Breast epithelium (tissue), 4 donors: ENCODE results near the gene SPTBN5. TPM values are rescaled to one million over a fixed set of nuclear protein-coding genes. Genes with fewer than 3 reads are reported as not detected.

ENCODE experiments used
- DNase-seq, 2 donors: peaks; one replicate each; pipeline ENCODE4 v3.0.0-alpha.2; 2019; ENCODE audit warnings: low spot score in 2 of 2
- H3K27ac ChIP-seq, 2 donors: fragments of 200-600 bp; sonication (generic) in 1 of 2; one replicate each; pipeline ENCODE4 v1.5.1; 2016 to 2019; ENCODE audit warnings: mild to moderate bottlenecking in 1 of 2
- H3K27me3 ChIP-seq, 2 donors: fragments of 200-600 bp; sonication (generic) in 1 of 2; one replicate each; pipeline versions ENCODE4 v1.5.1 to v1.6.0; 2017 to 2019; ENCODE audit warnings: control low read depth in 1 of 2, mild to moderate bottlenecking in 1 of 2
- H3K36me3 ChIP-seq: fragments of 200-600 bp; one replicate; pipeline ENCODE4 v1.5.1; 2019
- H3K4me1 ChIP-seq, 2 donors: fragments of 200-600 bp; sonication (generic); one replicate each; pipeline ENCODE4 v1.5.1; 2016 to 2019; ENCODE audit warnings: control low read depth in 1 of 2
- H3K4me3 ChIP-seq, 3 donors: fragments of 200-600 bp; sonication (generic); 1 replicate in 2 of 3; 2 replicates in 1 of 3; pipeline ENCODE4 v1.5.1; 2016 to 2019; ENCODE audit warnings: mild to moderate bottlenecking in 3 of 3, moderate library complexity in 2 of 3
- H3K9me3 ChIP-seq, 2 donors: fragments of 200-600 bp; sonication (generic) in 1 of 2; one replicate each; pipeline ENCODE4 v1.5.1; 2016 to 2019; ENCODE audit warnings: control low read depth in 1 of 2
- CTCF ChIP-seq, 3 donors: fragments of 450-650 bp; IDR thresholded peaks; one replicate each; pipeline ENCODE4 v1.5.1; 2016 to 2017; ENCODE audit warnings: antibody characterized with exemption in 3 of 3, mild to moderate bottlenecking in 3 of 3, moderate library complexity in 3 of 3
- POLR2A ChIP-seq: fragments of 450-650 bp; IDR thresholded peaks from one replicate; pipeline ENCODE4 v1.6.1; 2016; ENCODE audit warnings: antibody characterized with exemption, mild to moderate bottlenecking, moderate library complexity
- POLR2AphosphoS5 ChIP-seq, 3 donors: sonication (generic); formaldehyde crosslinking; IDR thresholded peaks; one replicate each; pipeline ENCODE4 v1.6.1; 2017; ENCODE audit warnings: antibody characterized with exemption in 3 of 3
- intact Hi-C: fragments of 100-400 bp; cut with DNase I; formaldehyde crosslinking; loops from one replicate; pipeline ENCODE4 v1.15.1; 2023; ENCODE audit warnings: low total_unique reads
- total RNA-seq, 3 donors: library from RNA; depleted of rRNA; stranded (reverse); fragments of >200 nt; gene quantifications; one replicate each; pipeline ENCODE4 v1.1.0, GENCODE V29; 2016

SPTBN5 gene
- total RNA-seq, 3 donors from 2014 or later: 0.16 to 2.3 (median 2.0) TPM

DNA sequence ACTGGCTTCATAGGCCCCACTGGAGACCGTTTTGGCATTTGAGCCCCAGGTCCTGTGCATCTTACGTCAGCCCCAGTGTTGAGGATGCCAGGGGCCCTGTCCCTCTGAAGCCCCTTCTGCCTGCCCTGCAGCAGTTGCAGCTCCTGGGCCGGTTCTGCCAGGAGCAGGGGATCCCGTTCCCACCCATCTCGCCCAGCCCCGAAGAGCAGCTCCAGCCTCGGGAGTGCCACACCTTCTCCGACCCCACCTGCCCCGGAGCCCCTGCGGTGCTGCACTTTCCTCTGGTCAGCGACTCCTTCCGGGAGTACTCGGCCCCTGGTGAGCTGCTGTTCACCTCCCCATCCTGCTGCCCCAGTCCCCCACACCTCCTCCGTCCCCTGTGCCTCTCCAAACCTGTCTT, 46.6 kb downstream of the SPTBN5 start:
- Histone ChIP-seq H3K27me3 (no peaks in the 10 kb centered on the region), H3K4me3 (no peak overlapping the region), H3K36me3 (peaks cover 15% of the 10 kb centered on the region), H3K27ac (no peak overlapping the region), H3K9me3 (no peaks in the 10 kb centered on the region), H3K4me1 (peaks cover 0 to 8% of the 10 kb centered on the region in 2 donors)
- no peak for DNase-seq
- intact Hi-C loops: no loop called here
- TF ChIP-seq POLR2A (no peak), CTCF (IDR thresholded peaks at IDR 0.05) (no peak), POLR2AphosphoS5 (IDR thresholded peaks at IDR 0.05) (no peak)

GRCh38 chr15:41844814-41845213, 49.0 kb downstream of the SPTBN5 start:
- H3K36me3 ChIP-seq: peaks cover 15% of the 10 kb centered on the region
- intact Hi-C loops: no loop called here
- TF ChIP-seq POLR2AphosphoS5 (IDR thresholded peaks at IDR 0.05): no peak
- no peak for TF ChIP-seq CTCF (IDR thresholded peaks at IDR 0.05)
- no peak for TF ChIP-seq POLR2A
- peaks cover 0 to 8% of the 10 kb centered on the region in 2 donors for H3K4me1 ChIP-seq
- DNase-seq: no peak
- no peak overlapping the region for H3K4me3 ChIP-seq
- H3K9me3 ChIP-seq: no peaks in the 10 kb centered on the region
- H3K27me3 ChIP-seq: no peaks in the 10 kb centered on the region
- no peak overlapping the region for H3K27ac ChIP-seq

DNA sequence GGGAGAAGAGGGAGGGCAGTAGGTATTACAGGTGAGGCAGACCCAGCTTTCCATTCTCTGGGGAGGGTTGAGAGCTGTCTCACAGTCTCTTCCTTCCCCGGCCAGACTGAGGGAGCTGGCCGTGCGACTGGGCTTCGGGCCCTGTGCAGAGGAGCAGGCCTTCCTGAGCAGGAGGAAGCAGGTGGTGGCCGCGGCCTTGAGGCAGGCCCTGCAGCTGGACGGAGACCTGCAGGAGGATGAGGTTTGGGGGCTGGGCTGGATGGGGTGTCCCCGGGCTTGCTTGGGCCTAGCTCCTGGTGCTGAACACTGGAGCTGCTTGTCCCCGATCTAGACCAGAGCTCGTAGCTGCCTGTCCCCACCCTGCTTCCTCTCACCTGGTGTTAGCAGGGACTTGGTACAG, 50.3 kb downstream of the SPTBN5 start:
- peaks cover 15% of the 10 kb centered on the region for H3K36me3 ChIP-seq
- no peak overlapping the region for H3K4me3 ChIP-seq
- DNase-seq: no peak
- H3K27me3 ChIP-seq: no peaks in the 10 kb centered on the region
- H3K9me3 ChIP-seq: no peaks in the 10 kb centered on the region
- no peak overlapping the region for H3K27ac ChIP-seq
- intact Hi-C loops: no loop called here
- TF ChIP-seq CTCF (IDR thresholded peaks at IDR 0.05) (no peak), POLR2AphosphoS5 (IDR thresholded peaks at IDR 0.05) (no peak), POLR2A (no peak)
- H3K4me1 ChIP-seq: peaks cover 0 to 4% of the 10 kb centered on the region in 2 donors

- no peak overlapping the region for H3K4me3 ChIP-seq
- no peak for DNase-seq
- no peaks in the 10 kb centered on the region for H3K27me3 ChIP-seq
- H3K27ac ChIP-seq: no peak overlapping the region
- H3K36me3 ChIP-seq: peaks cover 9% of the 10 kb centered on the region
- TF ChIP-seq POLR2AphosphoS5 (IDR thresholded peaks at IDR 0.05): no peak
- no peak for TF ChIP-seq POLR2A
- no peak for TF ChIP-seq CTCF (IDR thresholded peaks at IDR 0.05)
- H3K9me3 ChIP-seq: no peaks in the 10 kb centered on the region
- intact Hi-C loops: no loop called here
- H3K4me1 ChIP-seq: peaks cover 0 to 4% of the 10 kb centered on the region in 2 donors
These were observed 51.6 kb downstream of the SPTBN5 start for GRCh38 chr15:41842229-41842628.

- no peak for TF ChIP-seq CTCF (IDR thresholded peaks at IDR 0.05)
- no peak for TF ChIP-seq POLR2AphosphoS5 (IDR thresholded peaks at IDR 0.05)
- no peak for TF ChIP-seq POLR2A
- intact Hi-C loops: no loop called here
- Histone ChIP-seq H3K27me3 (no peaks in the 10 kb centered on the region), H3K27ac (no peak overlapping the region), H3K4me1 (peaks cover 0 to 4% of the 10 kb centered on the region in 2 donors), H3K36me3 (no peaks in the 10 kb centered on the region), H3K9me3 (no peaks in the 10 kb centered on the region), H3K4me3 (no peak overlapping the region)
- no peak for DNase-seq
These were observed 52.7 kb downstream of the SPTBN5 start for GRCh38 chr15:41841131-41841530.
